NT2/D1 (cell line): ENCODE data around the gene FCRLB.
"Not testable (repeated sequence)": the region's sequence is repeated elsewhere in the genome, so short reads cannot be mapped to it uniquely, and the experiment has no call there.

Source experiments
- DNase-seq: peaks from one replicate; pipeline ENCODE4 v3.0.0-alpha.2; 2011; ENCODE audit warnings: low read depth, low spot score
- H3K27me3 ChIP-seq: 2 replicates; pipeline ENCODE4 v1.6.0; 2011; ENCODE audit warnings: mild to moderate bottlenecking; ENCODE audit not compliant: insufficient read length, insufficient read depth
- H3K36me3 ChIP-seq: 2 replicates; pipeline ENCODE4 v1.6.1; 2011; ENCODE audit warnings: mild to moderate bottlenecking, low read length, mixed read lengths; ENCODE audit not compliant: insufficient read depth, insufficient read length
- H3K4me1 ChIP-seq: 2 replicates; pipeline ENCODE4 v1.5.1; 2011; ENCODE audit not compliant: insufficient read depth, insufficient read length
- H3K4me3 ChIP-seq: 2 replicates; pipeline ENCODE4 v1.5.1; 2011; ENCODE audit warnings: low read depth; ENCODE audit not compliant: insufficient read length
- H3K9ac ChIP-seq: 2 replicates; pipeline ENCODE4 v1.6.0; 2011; ENCODE audit warnings: low read depth; ENCODE audit not compliant: insufficient read length
- H3K9me3 ChIP-seq: 2 replicates; pipeline ENCODE4 v1.5.1; 2011; ENCODE audit warnings: mild to moderate bottlenecking, low read length; ENCODE audit not compliant: insufficient read depth
- SUZ12 ChIP-seq: IDR thresholded peaks from 2 replicates; pipeline ENCODE4 v1.6.1; 2011; ENCODE audit not compliant: insufficient read length, insufficient read depth; ENCODE audit errors: extremely low read depth
- YY1 ChIP-seq: IDR thresholded peaks from 2 replicates; pipeline ENCODE4 v1.6.1; 2011; ENCODE audit not compliant: insufficient read length, insufficient read depth
- ZNF274 ChIP-seq: IDR thresholded peaks from 2 replicates; pipeline ENCODE4 v1.6.1; 2011; ENCODE audit warnings: mild to moderate bottlenecking, low read depth, low read length

Gene FCRLB

DNA sequence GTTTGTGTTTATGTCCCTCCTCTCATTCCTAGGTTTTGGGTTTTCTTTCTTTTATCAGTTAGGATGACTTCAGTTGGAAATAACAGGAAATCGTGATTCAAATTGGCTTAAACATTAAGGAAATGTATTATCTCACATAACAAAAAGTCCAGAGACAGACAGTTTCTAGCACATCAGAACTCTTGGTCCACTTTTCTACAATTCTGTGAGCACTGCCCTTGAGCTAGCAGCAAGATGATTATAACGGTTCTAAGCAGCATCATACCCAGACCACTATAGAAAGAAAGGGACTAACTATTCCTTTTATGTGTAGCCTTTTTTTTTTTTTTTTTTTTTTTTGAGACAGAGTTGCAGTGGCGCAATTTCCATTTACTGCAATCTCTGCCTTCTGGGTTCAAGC is 39.5 kb upstream of the FCRLB start:
- H3K27me3 ChIP-seq, result no peaks in the 10 kb centered on the region
- H3K36me3 ChIP-seq, result no peaks in the 10 kb centered on the region
- H3K9me3 ChIP-seq, result no peaks in the 10 kb centered on the region
- no peak overlapping the region for H3K4me3 ChIP-seq
- TF ChIP-seq YY1, result no peak
- TF ChIP-seq ZNF274, result no peak
- TF ChIP-seq SUZ12, result no peak
- H3K4me1 ChIP-seq, result peaks cover 2% of the 10 kb centered on the region
- H3K9ac ChIP-seq, result no peak overlapping the region
- no peak for DNase-seq

DNA sequence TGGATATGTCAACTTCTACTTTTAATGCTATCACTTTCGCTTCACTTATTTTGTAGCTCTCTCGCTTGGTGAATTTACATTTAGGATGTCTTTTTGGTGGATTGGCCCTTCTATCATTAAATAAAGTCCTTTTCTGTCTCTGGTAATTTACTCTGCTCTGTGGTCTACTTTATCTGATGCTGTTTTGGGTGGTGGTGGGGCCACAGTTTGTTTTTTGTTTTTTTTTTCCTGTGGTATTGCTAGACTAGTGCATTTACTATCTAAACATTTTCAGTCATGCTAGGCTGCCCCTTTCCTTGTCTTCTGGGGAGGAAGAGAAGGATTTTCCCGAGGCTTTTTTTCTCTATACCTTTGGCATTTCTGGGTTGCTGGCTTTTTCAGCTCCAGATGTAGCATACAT is 32.4 kb upstream of the FCRLB start:
- H3K9me3 ChIP-seq, result no peaks in the 10 kb centered on the region
- TF ChIP-seq YY1 (no peak), ZNF274 (no peak), SUZ12 (no peak)
- H3K36me3 ChIP-seq, result no peaks in the 10 kb centered on the region
- no peak overlapping the region for H3K9ac ChIP-seq
- no peaks in the 10 kb centered on the region for H3K27me3 ChIP-seq
- H3K4me1 ChIP-seq, result peaks cover 2% of the 10 kb centered on the region
- DNase-seq, result no peak
- no peak overlapping the region for H3K4me3 ChIP-seq

DNA sequence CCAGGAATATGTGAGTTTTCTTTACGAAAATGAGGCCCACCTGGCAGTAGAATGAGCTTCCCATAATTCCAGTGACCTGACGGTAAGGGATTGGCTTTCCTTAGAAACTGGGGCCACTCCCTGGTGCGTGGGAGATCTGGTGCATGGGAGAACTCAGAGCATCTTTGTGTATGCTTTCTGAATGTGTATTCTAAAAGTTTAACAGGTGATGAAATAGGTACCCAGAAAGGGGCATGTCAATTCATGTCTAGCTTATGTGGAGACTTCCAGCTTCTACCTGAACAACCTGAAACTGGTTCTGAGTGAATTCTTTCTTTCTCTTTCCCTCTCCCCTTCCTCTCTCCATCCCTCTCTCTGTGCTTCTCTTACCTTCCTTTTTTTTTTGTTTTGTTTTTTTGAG is 29.5 kb upstream of the FCRLB start:
- Histone ChIP-seq H3K9ac (no peak overlapping the region), H3K9me3 (no peaks in the 10 kb centered on the region), H3K27me3 (no peaks in the 10 kb centered on the region), H3K36me3 (no peaks in the 10 kb centered on the region), H3K4me3 (no peak overlapping the region), H3K4me1 (peaks cover 2% of the 10 kb centered on the region)
- no peak for TF ChIP-seq ZNF274
- TF ChIP-seq YY1, result no peak
- no peak for TF ChIP-seq SUZ12
- no peak for DNase-seq

DNA sequence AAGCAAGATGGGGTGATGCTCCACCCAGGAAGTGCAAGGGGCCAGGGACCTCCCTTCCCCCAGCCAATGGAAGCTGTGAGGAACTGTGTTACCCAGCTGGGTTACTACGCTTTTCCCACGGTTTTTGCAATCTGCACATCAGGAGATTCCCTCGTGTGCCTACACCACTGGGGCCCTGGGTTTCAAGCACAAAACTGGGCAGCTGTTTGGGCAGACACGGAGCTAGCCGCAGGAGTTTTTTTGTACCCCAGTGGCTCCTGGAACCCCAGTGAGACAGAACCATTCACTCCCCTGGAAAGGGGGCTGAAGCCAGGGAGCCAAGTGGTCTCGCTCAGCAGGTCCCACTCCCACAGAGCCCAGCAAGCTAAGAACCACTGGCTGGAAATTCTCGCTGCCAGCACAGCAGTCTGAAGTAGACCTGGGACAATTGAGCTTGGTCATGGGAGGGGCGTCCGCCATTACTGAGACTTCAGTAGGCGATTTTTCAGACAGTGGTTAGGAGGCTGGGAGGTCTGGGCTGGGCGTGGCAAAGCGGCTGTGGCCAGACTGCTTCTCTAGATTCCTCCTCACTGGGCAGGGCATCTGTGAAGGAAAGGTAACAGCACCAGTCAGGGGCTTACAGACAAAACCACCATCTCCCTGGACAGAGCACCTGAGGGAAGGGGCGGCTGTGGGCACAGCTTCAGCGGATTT is 28.2 kb upstream of the FCRLB start:
- not testable (repeated sequence) for H3K4me1 ChIP-seq, DNase-seq, H3K27me3 ChIP-seq, H3K9me3 ChIP-seq, H3K4me3 ChIP-seq, H3K36me3 ChIP-seq, H3K9ac ChIP-seq

DNA sequence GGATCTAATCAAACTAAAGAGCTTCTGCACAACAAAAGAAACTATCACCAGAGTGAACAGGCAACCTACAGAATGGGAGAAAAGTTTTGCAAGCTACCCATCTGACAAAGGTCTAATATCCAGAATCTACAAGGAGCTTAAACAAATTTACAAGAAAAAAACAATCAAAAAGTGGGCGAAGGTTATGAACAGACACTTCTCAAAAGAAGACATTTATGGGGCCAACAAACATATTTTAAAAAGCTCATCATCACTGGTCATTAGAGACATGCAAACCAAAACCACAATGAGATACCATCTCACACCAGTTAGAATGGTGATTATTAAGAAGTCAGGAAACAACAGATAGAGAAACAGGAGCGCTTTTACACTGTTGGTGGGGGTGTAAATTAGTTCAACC is 23.0 kb upstream of the FCRLB start:
- not testable (repeated sequence) for H3K27me3 ChIP-seq, H3K4me3 ChIP-seq, DNase-seq, H3K4me1 ChIP-seq, H3K9ac ChIP-seq, H3K9me3 ChIP-seq, H3K36me3 ChIP-seq

DNA sequence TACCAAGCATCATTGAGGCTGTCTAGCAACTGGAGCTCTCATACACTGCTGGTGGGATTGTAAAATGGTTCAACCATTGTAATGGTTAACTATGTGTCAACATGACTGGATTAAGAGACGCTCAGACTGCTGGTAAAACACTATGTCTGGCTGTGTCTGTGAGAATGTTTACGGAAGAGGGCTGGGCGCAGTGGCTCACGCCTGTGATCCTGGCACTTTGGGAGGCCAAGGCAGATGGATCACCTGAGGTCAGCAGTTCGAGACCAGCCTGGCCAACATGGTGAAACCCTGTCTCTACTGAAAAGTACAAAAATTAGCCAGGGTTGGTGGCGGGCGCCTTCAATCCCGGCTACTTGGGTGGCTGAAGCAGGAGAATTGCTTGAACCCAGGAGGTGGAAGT is 19.1 kb upstream of the FCRLB start:
- Histone ChIP-seq H3K27me3 (no peaks in the 10 kb centered on the region), H3K4me1 (no peaks in the 10 kb centered on the region), H3K9ac (no peak overlapping the region), H3K36me3 (no peaks in the 10 kb centered on the region), H3K9me3 (no peaks in the 10 kb centered on the region), H3K4me3 (no peak overlapping the region)
- TF ChIP-seq YY1 (no peak), SUZ12 (no peak), ZNF274 (no peak)
- DNase-seq, result no peak

DNA sequence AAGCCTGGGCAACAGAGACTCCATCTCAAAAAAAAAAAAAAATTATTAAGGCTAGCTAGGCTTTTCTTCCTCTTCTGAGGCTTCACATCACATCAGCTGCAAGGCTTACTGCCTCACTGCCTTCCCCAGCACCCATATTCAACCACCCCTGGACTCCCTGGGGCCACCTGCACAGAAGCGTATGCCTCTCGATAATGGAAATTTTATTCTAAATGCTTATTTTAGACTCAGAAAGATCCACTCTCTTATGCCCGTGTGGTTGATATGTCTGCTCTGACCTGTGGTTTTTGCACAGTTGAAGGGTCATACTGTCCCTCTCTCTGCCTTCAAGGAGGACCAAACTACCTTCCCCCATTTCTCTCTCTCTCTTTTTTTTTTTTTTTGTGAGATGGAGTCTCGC is 15.8 kb upstream of the FCRLB start:
- Histone ChIP-seq H3K4me1 (no peaks in the 10 kb centered on the region), H3K27me3 (no peaks in the 10 kb centered on the region), H3K9me3 (no peaks in the 10 kb centered on the region), H3K36me3 (no peaks in the 10 kb centered on the region), H3K4me3 (no peak overlapping the region), H3K9ac (no peak overlapping the region)
- TF ChIP-seq YY1, result no peak
- TF ChIP-seq SUZ12, result no peak
- TF ChIP-seq ZNF274, result no peak
- no peak for DNase-seq

DNA sequence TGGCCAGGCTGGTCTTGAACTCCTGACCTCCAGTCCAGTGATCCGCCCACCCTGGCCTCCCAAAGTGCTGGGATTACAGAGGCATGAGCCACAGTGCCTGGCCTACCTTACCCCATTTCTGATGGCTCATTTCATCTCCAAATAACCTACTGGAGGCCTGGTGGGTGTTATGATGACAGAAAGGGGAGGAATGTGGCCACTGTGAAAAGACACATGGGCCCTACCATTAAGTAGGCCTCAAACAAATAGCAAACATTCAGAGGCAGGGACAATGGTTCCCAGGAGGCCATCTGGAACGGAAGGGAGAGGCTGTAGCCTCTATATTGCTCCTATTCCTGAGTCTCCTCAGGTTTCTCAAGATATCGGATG is 15.2 kb upstream of the FCRLB start:
- Histone ChIP-seq H3K36me3 (no peaks in the 10 kb centered on the region), H3K27me3 (no peaks in the 10 kb centered on the region), H3K9me3 (no peaks in the 10 kb centered on the region), H3K4me1 (no peaks in the 10 kb centered on the region), H3K9ac (no peak overlapping the region), H3K4me3 (no peak overlapping the region)
- TF ChIP-seq ZNF274 (no peak), SUZ12 (no peak), YY1 (no peak)
- DNase-seq, result no peak
